ENCODE results near the gene CCZ1.
"Not testable (repeated sequence)": the region's sequence is repeated elsewhere in the genome, so short reads cannot be mapped to it uniquely, and the experiment has no call there.

Gene CCZ1

GRCh38 chr7:5916529-5916928, 18.0 kb downstream of the CCZ1 start:
- not testable (repeated sequence) for ATAC-seq

GRCh38 chr7:5924180-5924579, 25.6 kb downstream of the CCZ1 start:
- ATAC-seq = not testable (repeated sequence)

GRCh38 chr7:5924630-5925029, 26.1 kb downstream of the CCZ1 start:
- not testable (repeated sequence) for ATAC-seq

GRCh38 chr7:5926263-5926870, 27.8 kb downstream of the CCZ1 start:
- ATAC-seq = not testable (repeated sequence)

- ATAC-seq = not testable (repeated sequence)
Observed at GRCh38 chr7:5930290-5930689, 31.8 kb downstream of the CCZ1 start.

- not testable (repeated sequence) for ATAC-seq
Observed at GRCh38 chr7:5931250-5931649, 32.7 kb downstream of the CCZ1 start.

GRCh38 chr7:5931905-5932644, 33.5 kb downstream of the CCZ1 start:
- peak; percentile 24; the same call in 2 of the 3 replicates for ATAC-seq

- 0 out of 3 replicates have a peak, but pooled peaks have one; percentile 22 for ATAC-seq
Observed at GRCh38 chr7:5934945-5935450, 36.5 kb downstream of the CCZ1 start.

- ATAC-seq = not testable (repeated sequence)
Observed at GRCh38 chr7:5963205-5963604, 64.7 kb downstream of the CCZ1 start.

- ATAC-seq = not testable (repeated sequence)
Observed at GRCh38 chr7:5963810-5964209, 65.3 kb downstream of the CCZ1 start.

GRCh38 chr7:5970347-5970911, 71.9 kb downstream of the CCZ1 start, which contains the start of gene RSPH10B:
TSS of gene RSPH10B (minus strand) at chr7:5970689. CDS start at chr7:5967116, 3,573 bp downstream.
- peak; percentile 15 for ATAC-seq

GRCh38 chr7:5973580-5973979, 75.0 kb downstream of the CCZ1 start:
- not testable (repeated sequence) for ATAC-seq
